OCI-LY7 (cell line): ENCODE results near the gene MYOC.

ENCODE experiments used
- CTCF ChIP-seq: fragments of 200-600 bp; sonication (generic); conservative IDR thresholded peaks from 2 replicates; pipeline ENCODE4 v1.5.1; 2014; ENCODE audit warnings: mild to moderate bottlenecking, antibody characterized with exemption, low read length, moderate library complexity, mixed read lengths
- EZH2phosphoT487 ChIP-seq: fragments of 200-600 bp; sonication (generic); IDR thresholded peaks from 2 replicates; pipeline ENCODE4 v1.6.1; 2018; ENCODE audit warnings: low read depth, borderline replicate concordance, mild to moderate bottlenecking, mixed run types, antibody characterized with exemption, low read length, moderate library complexity, mixed read lengths

DNA sequence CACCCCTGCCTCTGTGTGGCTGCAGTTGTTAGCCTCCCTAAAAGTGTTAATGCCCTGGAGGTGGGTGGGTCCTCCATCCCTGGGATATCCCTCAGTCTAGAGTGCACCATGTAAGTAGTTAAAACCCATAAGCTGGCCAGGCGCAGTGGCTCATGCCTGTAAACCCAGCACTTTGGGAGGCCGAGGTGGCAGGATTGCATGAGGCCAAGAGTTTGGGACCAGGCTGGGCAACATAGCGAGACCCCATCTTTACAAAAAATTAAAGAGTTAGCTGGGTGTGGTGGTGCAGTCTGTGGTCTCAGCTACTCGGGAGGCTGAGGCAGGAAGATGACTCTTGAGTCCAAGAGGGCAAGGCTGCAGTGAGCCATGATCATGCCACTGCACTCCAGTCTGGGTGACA, 10.3 kb downstream of the MYOC start:
- TF ChIP-seq EZH2phosphoT487 (no peak), CTCF (no peak)
